GM15510 (cell line): ENCODE results near the gene MAPKAPK5.

Experiments used
- POLR2A ChIP-seq: IDR thresholded peaks from 3 replicates; pipeline ENCODE4 v1.6.1; 2011; ENCODE audit warnings: borderline replicate concordance; ENCODE audit not compliant: insufficient read length; ENCODE audit errors: extremely low read depth

The MAPKAPK5 gene

DNA sequence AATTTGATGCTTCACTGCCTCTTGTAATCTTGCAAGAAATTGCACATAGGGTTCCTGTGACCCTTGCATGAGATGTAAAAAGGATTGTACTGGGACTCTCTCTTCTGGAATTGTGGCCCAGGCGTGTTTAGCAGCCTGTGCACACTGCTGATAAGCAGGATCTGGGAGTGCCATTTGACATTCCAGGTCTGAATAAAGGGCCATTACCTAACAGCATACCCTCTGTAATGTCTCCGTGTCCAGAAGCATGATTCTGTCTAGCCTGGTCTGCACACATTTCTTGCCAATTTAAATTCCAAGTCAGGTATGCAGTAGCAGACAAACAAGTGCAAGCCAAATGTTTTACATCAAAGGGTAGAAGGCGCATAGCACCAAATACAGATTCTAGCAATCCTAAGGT lies 18.1 kb upstream of the MAPKAPK5 start:
- TF ChIP-seq POLR2A = no peak

DNA sequence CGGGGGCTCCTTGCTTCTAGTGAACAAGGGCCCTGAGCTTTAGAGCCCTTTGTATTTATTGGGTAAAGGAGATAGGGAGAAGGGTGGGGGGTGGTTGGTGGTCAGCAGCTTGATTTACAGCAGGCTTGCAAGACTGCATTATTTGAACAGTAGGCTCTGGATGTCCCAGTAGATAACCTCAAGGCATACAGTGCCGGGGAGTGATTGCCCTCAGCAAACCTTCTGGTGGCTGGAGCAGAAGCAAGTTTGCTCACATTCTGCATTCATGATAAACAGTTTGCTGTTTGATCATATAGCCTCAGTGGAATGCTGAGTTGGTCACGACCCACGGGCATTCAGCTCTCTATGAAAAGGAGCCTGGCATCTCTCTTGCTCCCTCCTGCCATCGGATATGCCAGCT lies 16.5 kb upstream of the MAPKAPK5 start:
- TF ChIP-seq POLR2A = no peak

GRCh38 chr12:111826316-111826715 lies 15.7 kb upstream of the MAPKAPK5 start:
- TF ChIP-seq POLR2A = no peak

GRCh38 chr12:111826992-111827391 lies 15.0 kb upstream of the MAPKAPK5 start:
- no peak for TF ChIP-seq POLR2A

GRCh38 chr12:111827907-111828306 lies 14.1 kb upstream of the MAPKAPK5 start:
- no peak for TF ChIP-seq POLR2A

DNA sequence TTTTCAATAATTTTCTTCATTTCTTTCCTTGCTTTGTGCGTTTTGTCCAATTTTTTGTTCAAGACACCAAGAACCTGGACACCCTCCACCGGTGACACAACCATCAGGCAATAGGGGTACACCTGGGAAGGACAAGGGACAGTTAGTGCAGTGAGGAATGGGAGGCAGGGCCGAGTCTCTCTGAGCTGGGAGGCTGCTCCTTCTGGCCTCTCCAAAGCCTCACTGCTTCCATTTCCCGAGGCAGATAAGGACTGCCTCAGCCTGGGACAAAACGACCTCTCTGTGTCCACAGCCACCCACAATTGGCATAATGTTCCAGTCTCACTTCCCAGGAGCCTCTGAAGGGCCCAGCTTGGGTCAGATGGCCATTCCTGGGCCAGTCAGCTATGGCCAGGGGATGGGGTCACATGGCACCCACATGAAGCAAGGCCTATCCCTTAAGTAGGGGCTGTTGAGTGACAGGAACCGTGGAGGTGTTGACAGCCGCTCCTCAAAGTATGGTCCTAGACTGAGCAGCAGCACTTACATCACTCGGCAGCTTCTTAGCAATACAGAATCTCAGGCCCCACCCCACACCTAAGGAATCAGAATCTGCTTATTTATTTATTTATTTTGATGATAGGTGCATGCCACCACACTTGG lies 13.6 kb upstream of the MAPKAPK5 start:
- TF ChIP-seq POLR2A = no peak

GRCh38 chr12:111838353-111838752 lies 3.7 kb upstream of the MAPKAPK5 start:
- no peak for TF ChIP-seq POLR2A

GRCh38 chr12:111840807-111841206 lies 1.2 kb upstream of the MAPKAPK5 start:
- no peak for TF ChIP-seq POLR2A

- TF ChIP-seq POLR2A = no peak
Measured at GRCh38 chr12:111841236-111841749, 735 bp upstream of the MAPKAPK5 start.

DNA sequence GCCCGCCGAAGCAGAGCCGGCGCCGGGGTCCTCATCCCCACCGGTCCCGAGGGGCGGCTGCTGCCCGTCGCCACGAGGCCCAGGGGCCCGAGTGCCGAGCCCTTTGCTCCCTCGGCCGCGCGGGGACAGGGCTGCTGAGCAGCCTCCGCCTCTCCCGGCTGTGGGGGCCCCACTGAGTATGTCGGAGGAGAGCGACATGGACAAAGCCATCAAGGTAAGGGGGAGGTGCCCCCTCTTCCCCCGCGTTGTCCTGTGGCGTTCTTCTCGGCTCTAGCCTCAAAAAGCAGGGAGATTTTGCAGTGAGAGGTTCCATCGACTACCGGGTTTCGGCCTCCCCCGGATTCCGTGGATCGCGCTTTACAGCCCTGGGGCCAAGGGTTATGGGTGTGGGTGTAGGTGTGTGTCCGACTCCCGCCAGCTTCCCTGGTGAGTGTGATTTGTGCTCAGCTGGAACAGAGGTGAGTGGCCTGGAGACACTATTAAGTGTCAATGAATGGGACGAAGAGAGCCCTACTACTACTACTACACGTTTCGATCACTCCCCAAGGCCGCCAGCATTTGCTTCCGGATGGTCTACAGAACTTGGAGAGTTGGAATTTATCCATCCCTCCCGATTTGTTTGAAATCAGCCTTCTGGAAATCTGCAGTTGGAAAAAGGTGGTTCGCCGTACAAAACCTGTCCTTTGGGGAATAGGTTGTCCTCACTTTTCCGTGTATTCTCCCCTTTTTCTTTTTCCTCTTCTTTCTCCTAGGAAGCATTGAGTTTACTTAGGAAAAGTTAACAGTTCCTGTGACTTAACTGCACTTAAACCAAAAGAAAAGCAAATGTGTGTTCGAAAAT lies 748 bp downstream of the MAPKAPK5 start:
- no peak for TF ChIP-seq POLR2A

- no peak for TF ChIP-seq POLR2A
Measured at GRCh38 chr12:111846016-111846415, 4.0 kb downstream of the MAPKAPK5 start.

DNA sequence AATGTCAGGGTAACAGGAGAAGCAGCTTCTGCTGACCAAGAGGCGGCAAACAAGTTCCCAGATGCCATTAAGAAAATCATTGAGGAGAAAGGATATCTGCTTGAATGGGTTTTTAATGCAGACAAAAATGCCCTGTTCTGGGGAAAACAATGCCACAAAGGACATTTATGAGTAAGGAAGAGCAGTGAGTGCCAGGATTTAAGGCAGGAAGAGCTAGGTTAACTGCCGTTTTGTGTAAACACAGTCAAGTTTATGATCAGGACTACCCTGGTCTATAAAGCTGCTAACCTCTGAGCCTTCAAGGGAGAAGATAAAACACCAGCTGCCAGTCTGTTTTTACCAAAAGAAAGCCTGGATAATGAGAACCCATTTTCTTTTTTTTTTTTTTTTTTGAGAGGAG lies 8.5 kb downstream of the MAPKAPK5 start:
- no peak for TF ChIP-seq POLR2A

DNA sequence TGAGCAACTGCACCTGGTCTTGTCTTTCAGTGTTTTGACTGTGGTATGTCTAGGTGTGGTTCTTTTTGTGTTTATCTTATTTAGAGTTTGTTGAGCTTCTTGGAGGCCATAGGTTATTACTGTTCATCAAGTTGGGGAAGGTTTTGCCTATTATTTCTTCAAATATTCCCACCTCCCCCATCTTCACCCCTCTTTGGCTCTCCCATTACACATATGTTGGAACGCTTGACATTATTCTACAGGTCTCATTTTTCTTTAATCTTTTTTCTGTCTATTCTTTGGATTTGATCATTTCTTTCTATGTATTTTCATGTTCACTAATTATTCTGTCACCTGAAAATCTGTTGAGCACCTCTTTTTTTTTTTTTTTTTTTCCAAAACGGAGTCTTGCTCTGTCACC lies 16.2 kb downstream of the MAPKAPK5 start:
- TF ChIP-seq POLR2A = no peak

DNA sequence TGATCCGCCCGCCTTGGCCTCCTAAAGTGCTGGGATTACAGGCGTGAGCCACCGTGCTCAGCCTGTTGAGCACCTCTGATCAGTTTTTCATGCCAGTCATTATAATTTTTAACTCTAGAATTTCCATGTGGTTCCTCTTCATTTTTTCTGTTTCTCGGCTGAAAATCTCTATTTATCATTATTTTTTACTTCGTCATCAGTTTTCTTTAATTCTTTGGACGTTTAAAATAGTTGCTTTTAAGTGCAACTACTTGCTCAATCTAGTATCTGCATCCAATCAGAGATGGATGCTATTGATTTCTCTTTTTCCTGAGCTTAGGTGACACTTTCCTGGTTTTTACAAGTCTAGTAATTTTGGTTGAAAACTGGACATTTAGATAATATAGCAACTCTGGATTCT lies 16.8 kb downstream of the MAPKAPK5 start:
- TF ChIP-seq POLR2A = no peak

DNA sequence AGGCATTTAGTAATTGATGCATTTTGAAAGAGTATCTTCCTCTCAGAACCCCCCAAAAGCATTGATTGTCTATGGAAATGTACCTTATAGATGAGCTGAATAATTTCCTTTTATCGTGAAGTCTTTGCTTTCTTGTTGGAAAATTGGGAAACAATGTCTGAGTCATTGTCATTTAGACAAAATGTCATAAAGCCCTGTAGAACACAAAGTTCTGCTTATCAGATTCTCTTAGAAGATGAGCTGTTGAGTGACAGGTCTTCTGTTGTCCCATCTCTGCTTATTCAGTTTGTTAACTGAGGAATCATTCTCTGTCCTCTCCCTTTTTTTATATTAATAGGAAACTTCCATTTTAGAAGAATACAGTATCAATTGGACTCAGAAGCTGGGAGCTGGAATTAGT lies 22.9 kb downstream of the MAPKAPK5 start:
- no peak for TF ChIP-seq POLR2A

GRCh38 chr12:111867531-111867930 lies 25.5 kb downstream of the MAPKAPK5 start:
- TF ChIP-seq POLR2A = no peak
